Tibial nerve (tissue), 4 donors: Measurements from ENCODE around the gene SYT1. TPM values are rescaled to one million over a fixed set of nuclear protein-coding genes. Genes with fewer than 3 reads are reported as not detected.

Source experiments
- DNase-seq, 2 donors: peaks; one replicate each; pipeline ENCODE4 v3.0.0-alpha.2; 2019; ENCODE audit warnings: low spot score in 2 of 2
- H3K27ac ChIP-seq, 4 donors: fragments of 200-600 bp; sonication (generic) in 3 of 4; one replicate each; pipeline ENCODE4 v1.5.1; 2017 to 2019; ENCODE audit warnings: mild to moderate bottlenecking in 1 of 4
- H3K27me3 ChIP-seq, 2 donors: fragments of 200-600 bp; sonication (generic) in 1 of 2; one replicate each; pipeline versions ENCODE4 v1.5.1 to v1.6.0; 2017 to 2019
- H3K36me3 ChIP-seq, 3 donors: fragments of 200-600 bp; sonication (generic); one replicate each; pipeline ENCODE4 v1.5.1; 2018 to 2019
- H3K4me1 ChIP-seq, 4 donors: fragments of 200-600 bp; sonication (generic) in 3 of 4; one replicate each; pipeline ENCODE4 v1.5.1; 2017 to 2019
- H3K4me3 ChIP-seq, 4 donors: fragments of 200-600 bp; sonication (generic) in 3 of 4; one replicate each; pipeline ENCODE4 v1.5.1; 2017 to 2019; ENCODE audit warnings: mild to moderate bottlenecking in 1 of 4, moderate library complexity in 1 of 4
- H3K9me3 ChIP-seq, 4 donors: fragments of 200-600 bp; sonication (generic) in 3 of 4; one replicate each; pipeline ENCODE4 v1.5.1; 2017 to 2019
- EP300 ChIP-seq, 2 donors: sonication (generic); formaldehyde crosslinking; IDR thresholded peaks; one replicate each; pipeline ENCODE4 v1.6.1; 2017; ENCODE audit warnings: antibody characterized with exemption in 2 of 2, mild to moderate bottlenecking in 1 of 2
- POLR2A ChIP-seq, 2 donors: fragments of 450-650 bp; IDR thresholded peaks; one replicate each; pipeline ENCODE4 v1.6.1; 2017; ENCODE audit warnings: antibody characterized with exemption in 2 of 2, mild to moderate bottlenecking in 2 of 2, moderate library complexity in 2 of 2
- WGBS, 2 donors: methylation state at CpG; one replicate each; pipeline ENCODE4 v1.1.5; 2018; 5-methylcytosine and 5-hydroxymethylcytosine counted together
- total RNA-seq, 4 donors: library from RNA; depleted of rRNA; stranded (reverse); fragments of >200 nt; gene quantifications; one replicate each; pipeline ENCODE4 v1.1.0, GENCODE V29; 2016
- TF ChIP-seq, protein P1 (sequence below), 5 experiments: fragments of 200-600 bp in 3 of 5; fragments of 450-650 bp in 2 of 5; sonication (generic) in 3 of 5; IDR thresholded peaks; one replicate each; pipeline ENCODE4 v1.5.1; 2016 to 2019; ENCODE audit warnings: antibody characterized with exemption in 5 of 5, mild to moderate bottlenecking in 3 of 5, moderate library complexity in 2 of 5

The SYT1 gene
- total RNA-seq, 4 donors from 2014 or later, result 1.8 to 10.3 (median 4.7) TPM

DNA sequence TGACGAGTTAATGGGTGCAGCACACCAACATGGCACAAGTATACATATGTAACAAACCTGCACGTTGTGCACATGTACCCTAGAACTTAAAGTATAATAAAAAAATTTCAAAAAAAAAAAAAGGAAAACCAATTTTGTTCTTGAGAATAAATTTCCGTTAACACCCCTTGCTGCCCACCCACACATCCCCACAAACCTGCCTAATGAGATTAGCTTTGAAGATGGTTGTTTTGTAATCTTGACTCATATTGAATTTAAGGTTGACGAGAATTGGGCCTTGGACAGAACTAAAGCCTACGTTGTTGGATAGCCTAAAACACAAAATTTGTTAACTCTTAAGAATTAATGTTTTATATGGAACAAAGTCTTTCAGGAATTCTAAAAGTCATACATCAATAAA is 52.9 kb downstream of the SYT1 start:
- Histone ChIP-seq H3K27me3 (no peaks in the 10 kb centered on the region), H3K9me3 (no peaks in the 10 kb centered on the region), H3K4me3 (no peak overlapping the region), H3K4me1 (no peaks in the 10 kb centered on the region), H3K27ac (no peak overlapping the region), H3K36me3 (no peaks in the 10 kb centered on the region)
- no peak for DNase-seq
- 73 to 79% methylated on average over 5 of the region's 5 CpGs for WGBS, 2 donors
- TF ChIP-seq, protein P1, sequence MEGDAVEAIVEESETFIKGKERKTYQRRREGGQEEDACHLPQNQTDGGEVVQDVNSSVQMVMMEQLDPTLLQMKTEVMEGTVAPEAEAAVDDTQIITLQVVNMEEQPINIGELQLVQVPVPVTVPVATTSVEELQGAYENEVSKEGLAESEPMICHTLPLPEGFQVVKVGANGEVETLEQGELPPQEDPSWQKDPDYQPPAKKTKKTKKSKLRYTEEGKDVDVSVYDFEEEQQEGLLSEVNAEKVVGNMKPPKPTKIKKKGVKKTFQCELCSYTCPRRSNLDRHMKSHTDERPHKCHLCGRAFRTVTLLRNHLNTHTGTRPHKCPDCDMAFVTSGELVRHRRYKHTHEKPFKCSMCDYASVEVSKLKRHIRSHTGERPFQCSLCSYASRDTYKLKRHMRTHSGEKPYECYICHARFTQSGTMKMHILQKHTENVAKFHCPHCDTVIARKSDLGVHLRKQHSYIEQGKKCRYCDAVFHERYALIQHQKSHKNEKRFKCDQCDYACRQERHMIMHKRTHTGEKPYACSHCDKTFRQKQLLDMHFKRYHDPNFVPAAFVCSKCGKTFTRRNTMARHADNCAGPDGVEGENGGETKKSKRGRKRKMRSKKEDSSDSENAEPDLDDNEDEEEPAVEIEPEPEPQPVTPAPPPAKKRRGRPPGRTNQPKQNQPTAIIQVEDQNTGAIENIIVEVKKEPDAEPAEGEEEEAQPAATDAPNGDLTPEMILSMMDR (IDR thresholded peaks at IDR 0.05), result no peak
- TF ChIP-seq EP300 (IDR thresholded peaks at IDR 0.05) (no peak), POLR2A (IDR thresholded peaks at IDR 0.05) (no peak)

DNA sequence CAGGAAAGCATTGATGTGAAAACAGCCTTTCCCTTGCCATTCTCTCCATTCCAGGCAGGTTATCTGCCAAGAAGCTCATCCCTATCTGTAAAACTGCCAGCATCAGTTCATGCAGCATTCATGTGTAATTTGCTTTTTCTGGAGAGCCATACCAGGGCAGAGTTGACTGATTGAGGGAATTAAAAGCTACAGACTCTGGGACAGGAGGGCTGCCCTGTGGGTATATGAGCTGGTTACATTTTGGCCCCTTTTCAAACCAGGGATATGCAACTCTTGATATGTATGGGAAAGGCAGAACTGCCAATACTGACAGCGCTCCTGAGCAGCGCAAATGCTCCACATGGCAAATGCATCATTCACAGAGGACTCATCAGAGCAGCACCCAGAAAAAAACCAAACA is 53.7 kb downstream of the SYT1 start:
- H3K36me3 ChIP-seq, result no peaks in the 10 kb centered on the region
- H3K27ac ChIP-seq, result no peak overlapping the region
- 85 to 91% methylated on average over 2 of the region's 2 CpGs for WGBS, 2 donors
- no peaks in the 10 kb centered on the region for H3K27me3 ChIP-seq
- H3K4me1 ChIP-seq, result no peaks in the 10 kb centered on the region
- no peak overlapping the region for H3K4me3 ChIP-seq
- no peaks in the 10 kb centered on the region for H3K9me3 ChIP-seq
- DNase-seq, result no peak
- no peak for TF ChIP-seq EP300 (IDR thresholded peaks at IDR 0.05)

DNA sequence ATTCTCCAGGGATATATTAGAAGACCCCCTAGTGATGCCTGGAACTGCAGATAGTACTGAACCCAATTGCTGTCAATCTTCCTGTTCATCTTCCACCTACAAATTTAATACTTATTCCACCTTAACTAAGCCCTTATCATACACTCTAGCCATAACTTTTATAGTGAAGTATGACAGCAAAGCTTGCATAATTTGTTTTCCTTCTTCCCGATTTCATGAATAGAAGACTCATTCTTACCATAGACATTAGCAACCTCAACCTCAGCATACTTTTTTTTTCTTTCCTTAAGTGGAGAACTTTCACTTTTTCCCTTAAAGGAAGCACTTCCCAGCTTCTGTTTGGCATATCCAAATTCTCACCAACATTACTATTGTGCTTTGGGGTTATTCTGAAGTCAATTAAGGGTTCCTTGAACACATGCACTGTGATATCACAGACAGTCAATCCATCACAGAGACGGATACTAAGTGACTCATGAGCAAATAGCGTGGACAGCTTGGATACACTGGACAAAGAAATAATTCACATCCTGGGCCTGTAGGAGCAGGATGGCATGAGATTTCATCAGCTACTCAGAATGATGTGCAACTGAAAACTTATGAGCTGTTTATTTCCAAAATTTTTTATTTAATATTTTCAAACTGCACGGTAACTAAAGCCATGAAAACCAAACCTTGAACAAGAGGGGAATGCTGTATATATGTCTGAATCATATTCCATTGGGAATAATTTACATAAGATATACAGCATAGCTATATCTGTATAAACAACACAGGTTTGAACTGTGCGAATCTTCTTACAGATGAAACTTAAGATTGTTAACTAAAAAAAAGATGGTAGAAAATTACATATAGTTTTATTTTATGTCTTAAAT is 63.9 kb downstream of the SYT1 start:
- Histone ChIP-seq H3K4me3 (no peak overlapping the region), H3K27ac (no peak overlapping the region), H3K27me3 (no peaks in the 10 kb centered on the region), H3K4me1 (no peaks in the 10 kb centered on the region), H3K9me3 (no peaks in the 10 kb centered on the region), H3K36me3 (no peaks in the 10 kb centered on the region)
- WGBS, 2 donors, result 54 to 61% methylated on average over 5 of the region's 5 CpGs
- no peak for DNase-seq
- TF ChIP-seq, protein P1 (IDR thresholded peaks at IDR 0.05), result no peak
- TF ChIP-seq POLR2A (IDR thresholded peaks at IDR 0.05) (no peak), EP300 (IDR thresholded peaks at IDR 0.05) (no peak)

GRCh38 chr12:78929075-78929418 is 64.5 kb downstream of the SYT1 start:
- no peaks in the 10 kb centered on the region for H3K27me3 ChIP-seq
- no peak for DNase-seq
- H3K4me1 ChIP-seq, result no peaks in the 10 kb centered on the region
- no peak for TF ChIP-seq POLR2A (IDR thresholded peaks at IDR 0.05)
- TF ChIP-seq, protein P1 (IDR thresholded peaks at IDR 0.05), result no peak
- TF ChIP-seq EP300 (IDR thresholded peaks at IDR 0.05), result no peak
- H3K36me3 ChIP-seq, result no peaks in the 10 kb centered on the region
- 89 to 91% methylated on average over 7 of the region's 7 CpGs for WGBS, 2 donors
- H3K9me3 ChIP-seq, result no peaks in the 10 kb centered on the region
- H3K4me3 ChIP-seq, result no peak overlapping the region
- no peak overlapping the region for H3K27ac ChIP-seq

- no peaks in the 10 kb centered on the region for H3K4me1 ChIP-seq
- H3K27me3 ChIP-seq, result no peaks in the 10 kb centered on the region
- WGBS, 2 donors, result 94 to 96% methylated on average over 1 of the region's 1 CpG
- H3K9me3 ChIP-seq, result no peaks in the 10 kb centered on the region
- no peak overlapping the region for H3K4me3 ChIP-seq
- H3K27ac ChIP-seq, result no peak overlapping the region
- TF ChIP-seq, protein P1 (IDR thresholded peaks at IDR 0.05), result no peak
- TF ChIP-seq EP300 (IDR thresholded peaks at IDR 0.05) (no peak), POLR2A (IDR thresholded peaks at IDR 0.05) (no peak)
- DNase-seq, result no peak
- H3K36me3 ChIP-seq, result no peaks in the 10 kb centered on the region
Measured at GRCh38 chr12:78931466-78931990, 67.0 kb downstream of the SYT1 start.
